ENCODE results near the gene HS6ST1.
"Not testable (repeated sequence)": the region's sequence is repeated elsewhere in the genome, so short reads cannot be mapped to it uniquely, and the experiment has no call there.

Gene HS6ST1

DNA sequence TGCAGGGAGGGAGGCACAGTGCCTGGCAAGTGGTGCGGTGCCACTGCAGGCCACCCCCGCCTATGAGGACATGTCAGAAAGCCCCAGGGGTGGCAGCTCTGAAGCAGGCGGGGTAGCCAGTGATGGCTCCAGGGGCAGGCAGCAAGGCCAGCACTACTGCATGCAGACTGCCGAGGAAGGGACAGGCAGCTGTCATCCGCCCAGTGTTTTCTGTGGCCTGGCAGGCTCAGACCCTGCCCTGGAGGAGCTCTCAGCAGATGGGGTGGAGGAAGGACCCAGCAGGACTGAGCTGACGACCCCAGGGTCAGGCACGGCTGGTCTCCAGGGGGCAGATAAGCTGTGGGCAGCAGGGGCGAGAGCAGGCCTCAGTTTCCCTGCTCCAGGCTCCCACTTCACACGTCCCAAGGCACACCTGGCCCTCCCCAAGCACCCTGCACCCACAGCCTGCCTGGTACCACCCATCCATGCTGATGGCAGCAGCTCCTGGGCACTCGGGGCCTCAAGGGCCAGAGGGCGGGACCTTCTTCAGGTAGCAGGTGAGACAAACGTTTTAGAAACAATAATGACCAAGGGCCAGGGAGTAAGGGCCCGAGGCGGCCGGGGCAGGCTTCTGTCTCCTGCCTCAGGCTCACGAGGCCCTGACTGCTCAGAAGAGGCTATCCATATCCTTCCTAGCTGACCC lies 48.5 kb downstream of the HS6ST1 start:
- DNase-seq (ENCODE audit: extremely low read depth in 1 of 2, low read depth in 1 of 2), result no peak

GRCh38 chr2:128269063-128269989 lies 49.3 kb downstream of the HS6ST1 start:
- DNase-seq (ENCODE audit: extremely low read depth in 1 of 2, low read depth in 1 of 2), result no peak

DNA sequence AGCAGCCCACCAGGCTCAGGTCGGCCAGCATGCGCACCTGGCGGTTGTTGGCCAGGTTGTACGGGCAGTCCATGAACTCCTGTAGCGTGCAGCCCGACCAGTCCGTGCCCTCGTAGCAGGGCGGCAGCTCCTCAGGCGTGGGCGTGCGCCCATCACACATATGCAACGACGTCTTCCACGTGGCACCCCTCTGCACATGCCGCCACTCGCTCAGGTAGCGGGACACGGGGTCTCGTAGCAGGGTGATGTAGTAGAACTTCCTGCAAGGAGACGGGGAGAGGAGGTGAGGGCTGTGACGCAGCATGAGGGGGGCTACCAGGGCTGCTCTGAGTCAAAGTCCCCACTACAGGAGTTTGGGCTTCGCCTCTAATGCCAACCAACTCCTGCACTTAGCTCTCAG lies 50.1 kb downstream of the HS6ST1 start:
- DNase-seq (ENCODE audit: extremely low read depth in 1 of 2, low read depth in 1 of 2), result not testable (repeated sequence)

DNA sequence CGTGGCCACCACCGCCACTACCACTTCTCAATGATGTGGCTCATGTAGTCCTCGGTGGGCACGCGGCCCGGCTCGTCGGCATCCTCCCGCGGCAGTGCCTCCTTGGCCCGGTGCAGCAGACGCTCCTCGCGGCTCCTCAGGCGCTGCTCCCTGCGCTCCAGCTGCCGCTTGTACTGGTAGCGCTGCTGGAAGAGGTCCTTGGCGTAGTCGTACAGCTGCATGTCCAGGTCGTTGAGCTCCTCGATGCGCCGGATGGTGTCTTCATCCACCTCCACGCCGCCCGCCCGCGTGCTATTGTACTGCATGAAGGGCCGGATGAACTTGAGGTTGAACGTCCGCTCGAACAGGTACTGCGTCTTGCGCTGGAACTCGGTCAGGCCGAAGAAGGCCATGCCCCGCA lies 50.5 kb downstream of the HS6ST1 start:
- DNase-seq (ENCODE audit: extremely low read depth in 1 of 2, low read depth in 1 of 2), result not testable (repeated sequence)

- DNase-seq (ENCODE audit: extremely low read depth in 1 of 2, low read depth in 1 of 2), result not testable (repeated sequence)
Measured at GRCh38 chr2:128267649-128268048, 51.0 kb downstream of the HS6ST1 start.

GRCh38 chr2:128267197-128267596 lies 51.5 kb downstream of the HS6ST1 start:
- not testable (repeated sequence) for DNase-seq (ENCODE audit: extremely low read depth in 1 of 2, low read depth in 1 of 2)

- not testable (repeated sequence) for DNase-seq (ENCODE audit: extremely low read depth in 1 of 2, low read depth in 1 of 2)
Measured at GRCh38 chr2:128266463-128266862, 52.2 kb downstream of the HS6ST1 start.

GRCh38 chr2:128265608-128265993 lies 53.1 kb downstream of the HS6ST1 start:
- not testable (repeated sequence) for DNase-seq (ENCODE audit: extremely low read depth in 1 of 2, low read depth in 1 of 2)

GRCh38 chr2:128264881-128265607 lies 53.6 kb downstream of the HS6ST1 start:
- DNase-seq (ENCODE audit: extremely low read depth in 1 of 2, low read depth in 1 of 2), result no peak

DNA sequence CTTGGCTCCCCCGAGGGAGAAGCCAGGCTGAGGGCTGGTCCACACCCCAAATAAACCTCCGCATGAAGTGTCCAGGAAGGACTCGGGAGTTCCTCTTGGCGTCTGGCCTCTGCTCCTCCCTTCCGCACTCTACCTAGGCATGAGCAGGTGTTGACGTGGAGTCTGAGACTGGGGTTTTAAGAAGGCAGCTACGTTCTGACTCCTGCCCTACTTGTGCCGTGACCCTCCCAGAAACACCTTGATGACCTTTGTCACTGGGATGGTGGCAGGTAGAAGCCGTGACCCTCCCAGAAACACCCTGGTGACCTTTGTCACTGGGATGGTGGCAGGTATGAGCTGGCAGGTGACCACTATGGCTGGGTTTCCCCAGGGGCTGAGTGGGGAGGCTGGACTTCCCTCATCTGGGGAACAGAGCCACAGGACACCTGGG lies 54.8 kb downstream of the HS6ST1 start:
- no peak for DNase-seq (ENCODE audit: extremely low read depth in 1 of 2, low read depth in 1 of 2)

- no peak for DNase-seq (ENCODE audit: extremely low read depth in 1 of 2, low read depth in 1 of 2)
Measured at GRCh38 chr2:128262315-128263253, 56.1 kb downstream of the HS6ST1 start.

DNA sequence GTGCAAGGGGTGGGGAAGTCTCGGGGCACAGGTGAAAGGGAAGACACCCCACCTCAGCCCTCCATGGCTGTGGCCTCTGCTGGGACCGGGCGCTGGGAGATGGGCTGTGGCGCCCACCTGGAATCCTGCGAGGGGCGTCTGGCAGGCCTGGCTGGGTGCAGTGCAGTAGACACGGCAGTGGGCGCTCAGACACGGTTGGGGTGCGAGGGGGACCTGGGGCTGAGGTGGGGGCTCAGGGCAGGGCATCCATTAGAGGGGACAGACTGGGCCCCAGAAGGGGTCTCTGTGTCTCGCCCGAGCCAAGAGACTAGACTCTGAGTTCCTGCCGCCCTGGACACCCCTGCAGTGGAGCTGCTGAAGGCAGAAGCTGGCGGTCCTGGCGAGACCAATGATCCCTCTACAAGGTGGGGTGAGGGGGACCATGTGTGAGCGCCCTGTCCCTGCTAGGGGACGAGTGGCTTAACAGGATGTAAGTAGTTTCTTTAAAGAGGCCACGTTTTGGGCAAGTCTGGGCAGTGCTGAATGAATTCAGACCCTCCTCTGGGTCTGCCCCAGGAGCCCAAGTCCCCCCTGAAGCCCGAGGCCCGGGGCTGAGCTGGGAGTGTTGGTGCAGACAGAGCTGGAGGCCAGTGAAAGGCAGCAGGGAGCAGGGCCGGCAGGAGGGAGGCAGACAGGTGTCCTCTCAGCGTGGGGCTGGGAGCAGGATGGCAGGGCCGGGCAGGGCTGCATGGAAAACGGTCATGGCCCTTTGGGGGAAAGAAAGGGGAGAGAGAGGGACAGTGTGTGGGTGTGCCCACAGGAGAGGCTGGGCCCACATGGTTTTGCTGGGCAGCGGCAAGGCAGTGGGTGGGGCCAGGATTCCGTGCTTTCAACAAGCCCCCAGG lies 57.2 kb downstream of the HS6ST1 start:
- DNase-seq (ENCODE audit: extremely low read depth in 1 of 2, low read depth in 1 of 2), result no peak

- no peak for DNase-seq (ENCODE audit: extremely low read depth in 1 of 2, low read depth in 1 of 2)
Measured at GRCh38 chr2:128260239-128261138, 58.2 kb downstream of the HS6ST1 start.

GRCh38 chr2:128259585-128259984 lies 59.1 kb downstream of the HS6ST1 start:
- DNase-seq (ENCODE audit: extremely low read depth in 1 of 2, low read depth in 1 of 2), result no peak

DNA sequence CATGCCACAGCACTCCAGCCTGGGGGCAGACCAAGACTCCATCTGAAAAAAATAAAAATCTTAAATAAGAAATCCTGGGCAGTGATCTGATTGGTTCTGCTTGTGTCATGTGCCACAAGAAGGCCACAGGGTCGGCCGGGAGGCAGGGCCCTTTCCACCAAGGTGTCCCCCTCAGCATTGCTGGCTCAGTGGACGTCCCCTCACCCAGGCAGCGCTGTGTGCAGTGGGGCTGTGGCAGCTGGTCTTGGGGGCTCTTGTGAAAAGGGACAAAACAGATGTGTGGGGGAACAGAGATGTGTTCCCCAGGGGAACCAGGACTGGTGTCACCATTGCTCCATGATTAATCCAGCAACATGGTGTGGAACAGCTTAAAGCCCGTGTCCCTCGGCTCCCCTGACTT lies 60.5 kb downstream of the HS6ST1 start:
- no peak for DNase-seq (ENCODE audit: extremely low read depth in 1 of 2, low read depth in 1 of 2)

- DNase-seq (ENCODE audit: extremely low read depth in 1 of 2, low read depth in 1 of 2), result no peak
Measured at GRCh38 chr2:128252501-128252900, 66.2 kb downstream of the HS6ST1 start.

GRCh38 chr2:128252086-128252485 lies 66.6 kb downstream of the HS6ST1 start:
- DNase-seq (ENCODE audit: extremely low read depth in 1 of 2, low read depth in 1 of 2), result not testable (repeated sequence)

Data from activated CD8-positive, alpha-beta memory T cell treated with anti-CD3 and anti-CD28 coated beads for 1 hour (primary cell).